Measurements from ENCODE around the gene KRT86.

KRT86 gene

DNA sequence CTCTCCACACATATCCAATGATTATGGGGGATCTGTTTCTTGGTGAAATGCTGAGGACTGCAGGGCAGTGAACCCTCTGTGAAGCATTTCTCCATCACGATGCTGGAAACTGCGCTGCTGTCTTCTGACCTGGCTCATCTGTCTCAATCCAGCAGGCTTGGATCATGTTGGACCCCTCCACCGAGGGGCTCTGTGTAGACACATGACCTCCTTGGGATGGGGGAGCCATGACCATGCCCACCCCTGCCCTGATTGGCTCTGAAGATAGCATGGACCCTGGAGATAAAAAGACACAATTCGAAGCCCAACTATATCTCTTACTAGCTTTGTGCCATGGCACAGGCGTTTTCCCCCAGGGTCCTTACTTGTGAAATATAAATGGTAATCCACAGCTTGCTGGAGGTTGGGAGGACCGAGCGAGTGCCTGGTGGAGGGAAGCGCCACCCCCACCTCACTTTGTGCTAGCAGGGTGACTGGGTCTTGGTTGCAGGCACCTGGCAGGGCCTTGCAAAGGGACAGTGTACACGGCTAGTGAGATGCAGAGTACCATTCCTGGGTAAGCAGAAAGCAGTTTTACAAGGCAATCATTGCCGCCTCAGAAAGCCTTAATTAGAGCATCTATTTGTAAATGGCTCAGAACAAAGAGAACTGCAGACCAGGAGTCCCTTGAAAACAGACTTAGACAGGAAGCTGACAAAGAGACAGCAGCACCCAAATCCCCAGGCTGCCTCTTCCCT, 49.1 kb downstream of the KRT86 start:
- H3K4me3 ChIP-seq (ENCODE audit: low read length): no peak overlapping the region
- DNase-seq (ENCODE audit: low read depth): no peak
- TF ChIP-seq, protein P1, sequence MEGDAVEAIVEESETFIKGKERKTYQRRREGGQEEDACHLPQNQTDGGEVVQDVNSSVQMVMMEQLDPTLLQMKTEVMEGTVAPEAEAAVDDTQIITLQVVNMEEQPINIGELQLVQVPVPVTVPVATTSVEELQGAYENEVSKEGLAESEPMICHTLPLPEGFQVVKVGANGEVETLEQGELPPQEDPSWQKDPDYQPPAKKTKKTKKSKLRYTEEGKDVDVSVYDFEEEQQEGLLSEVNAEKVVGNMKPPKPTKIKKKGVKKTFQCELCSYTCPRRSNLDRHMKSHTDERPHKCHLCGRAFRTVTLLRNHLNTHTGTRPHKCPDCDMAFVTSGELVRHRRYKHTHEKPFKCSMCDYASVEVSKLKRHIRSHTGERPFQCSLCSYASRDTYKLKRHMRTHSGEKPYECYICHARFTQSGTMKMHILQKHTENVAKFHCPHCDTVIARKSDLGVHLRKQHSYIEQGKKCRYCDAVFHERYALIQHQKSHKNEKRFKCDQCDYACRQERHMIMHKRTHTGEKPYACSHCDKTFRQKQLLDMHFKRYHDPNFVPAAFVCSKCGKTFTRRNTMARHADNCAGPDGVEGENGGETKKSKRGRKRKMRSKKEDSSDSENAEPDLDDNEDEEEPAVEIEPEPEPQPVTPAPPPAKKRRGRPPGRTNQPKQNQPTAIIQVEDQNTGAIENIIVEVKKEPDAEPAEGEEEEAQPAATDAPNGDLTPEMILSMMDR (conservative IDR thresholded peaks at IDR 0.05; ENCODE audit: low read length): no peak

DNA sequence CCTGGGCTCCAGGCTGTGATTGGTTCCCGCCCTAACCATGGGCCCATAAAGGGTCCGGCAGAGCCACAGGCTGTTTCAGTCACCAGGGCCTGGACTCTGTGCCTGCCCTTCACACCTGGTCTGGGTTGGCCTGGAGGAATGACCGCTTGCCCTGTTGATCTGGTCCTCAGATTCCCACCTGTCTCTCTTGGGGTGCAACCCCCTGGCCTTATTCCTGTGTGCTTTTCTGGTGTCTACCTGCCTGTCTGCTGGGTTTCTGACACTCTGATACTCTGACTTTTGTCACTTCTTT, 49.7 kb downstream of the KRT86 start:
- no peak for DNase-seq (ENCODE audit: low read depth)
- TF ChIP-seq, protein P1 (conservative IDR thresholded peaks at IDR 0.05; ENCODE audit: low read length): no peak
- no peak overlapping the region for H3K4me3 ChIP-seq (ENCODE audit: low read length)

DNA sequence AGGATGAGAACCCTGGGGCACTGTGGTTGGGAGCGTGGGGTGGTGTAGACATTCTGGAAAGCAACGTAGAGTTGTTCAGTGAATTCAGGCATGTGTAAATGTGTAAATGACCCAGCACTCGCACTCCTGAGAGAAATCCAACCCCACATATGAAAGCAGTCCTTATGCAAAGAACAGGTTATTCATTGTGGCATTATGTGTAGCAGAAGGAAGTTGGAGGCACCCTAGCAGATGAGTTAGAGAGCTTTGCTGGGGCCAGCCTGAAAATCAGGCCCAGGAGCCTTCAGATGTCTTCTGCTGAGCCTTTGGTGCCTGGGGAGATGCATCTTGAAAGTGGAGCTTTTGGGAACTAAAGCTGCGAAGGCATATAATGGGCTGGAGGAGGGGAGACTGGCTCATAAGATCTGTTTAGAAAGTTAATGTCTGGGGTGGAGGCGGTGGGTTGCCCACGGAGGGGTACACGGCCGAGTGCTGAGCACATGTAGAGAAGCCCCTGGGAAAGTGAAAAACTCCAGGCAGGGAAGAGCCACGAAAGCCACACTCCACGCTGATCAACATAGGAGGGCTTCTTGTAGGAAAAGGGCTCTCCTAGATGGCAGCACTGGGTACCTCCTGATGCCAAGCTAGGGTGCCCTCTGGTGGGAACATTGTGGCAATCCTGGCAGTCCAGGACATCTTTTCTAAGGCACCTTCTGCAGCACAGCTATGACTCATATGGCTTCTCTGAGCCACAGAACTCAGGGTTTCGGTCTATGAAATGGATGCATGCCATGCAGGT, 52.8 kb downstream of the KRT86 start:
- TF ChIP-seq, protein P1 (conservative IDR thresholded peaks at IDR 0.05; ENCODE audit: low read length): peak; percentile 99
- no peak overlapping the region for H3K4me3 ChIP-seq (ENCODE audit: low read length)
- peak; percentile 92 for DNase-seq (ENCODE audit: low read depth)

DNA sequence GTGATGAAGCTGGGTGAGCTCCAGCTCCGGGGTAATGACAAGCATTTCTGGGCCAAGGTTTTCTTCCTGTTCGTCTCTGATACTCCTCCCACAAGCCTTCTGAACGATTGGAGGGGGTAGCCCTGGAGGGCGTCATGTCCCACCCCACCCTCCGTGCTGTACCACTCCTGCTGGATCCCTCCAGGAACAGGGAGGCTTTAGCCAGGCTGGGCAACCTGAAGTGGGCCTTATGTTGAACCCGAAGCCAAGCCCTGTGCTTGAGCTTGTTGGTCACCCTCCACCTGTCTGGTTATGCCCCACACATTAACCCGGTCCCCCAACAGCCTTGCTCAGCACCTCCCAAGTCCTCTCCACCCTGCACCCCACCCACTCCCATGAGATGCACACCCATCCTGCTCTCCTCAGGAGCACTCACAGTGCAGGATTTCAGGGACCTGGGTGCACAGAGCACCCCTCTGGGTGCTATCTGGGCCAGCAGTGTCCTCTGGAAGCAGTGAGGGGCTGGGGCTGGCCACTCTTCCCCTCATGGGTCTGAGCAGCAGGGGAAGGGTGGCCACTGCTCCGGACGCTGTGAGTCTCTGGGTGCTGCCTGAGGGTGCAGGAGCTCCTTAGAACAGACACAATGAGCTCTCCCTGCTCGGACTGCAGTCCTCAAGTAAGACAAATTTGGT, 53.5 kb downstream of the KRT86 start:
- DNase-seq (ENCODE audit: low read depth): no peak
- H3K4me3 ChIP-seq (ENCODE audit: low read length): no peak overlapping the region
- TF ChIP-seq, protein P1 (conservative IDR thresholded peaks at IDR 0.05; ENCODE audit: low read length): no peak

DNA sequence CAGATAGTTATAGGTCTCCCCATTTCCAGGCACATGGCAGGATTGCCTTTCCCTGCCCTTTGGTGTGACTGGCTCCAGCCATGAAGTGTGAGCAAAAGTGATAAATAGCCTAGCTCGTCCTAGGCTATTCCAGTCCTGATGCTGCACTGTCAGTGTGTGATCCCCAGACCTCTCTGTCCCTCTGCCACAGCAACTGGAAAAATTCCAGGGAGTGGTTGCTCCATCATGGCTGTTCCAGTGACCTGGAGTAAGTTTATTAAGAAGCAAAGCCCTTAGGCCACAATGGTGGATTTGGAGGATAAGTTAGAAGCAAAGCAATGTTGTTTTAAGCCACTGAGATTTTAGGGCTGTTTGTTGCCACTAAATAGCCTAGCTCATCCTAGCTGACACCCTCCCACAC, 56.6 kb downstream of the KRT86 start:
- DNase-seq (ENCODE audit: low read depth): no peak
- TF ChIP-seq, protein P1 (conservative IDR thresholded peaks at IDR 0.05; ENCODE audit: low read length): no peak
- no peak overlapping the region for H3K4me3 ChIP-seq (ENCODE audit: low read length)

DNA sequence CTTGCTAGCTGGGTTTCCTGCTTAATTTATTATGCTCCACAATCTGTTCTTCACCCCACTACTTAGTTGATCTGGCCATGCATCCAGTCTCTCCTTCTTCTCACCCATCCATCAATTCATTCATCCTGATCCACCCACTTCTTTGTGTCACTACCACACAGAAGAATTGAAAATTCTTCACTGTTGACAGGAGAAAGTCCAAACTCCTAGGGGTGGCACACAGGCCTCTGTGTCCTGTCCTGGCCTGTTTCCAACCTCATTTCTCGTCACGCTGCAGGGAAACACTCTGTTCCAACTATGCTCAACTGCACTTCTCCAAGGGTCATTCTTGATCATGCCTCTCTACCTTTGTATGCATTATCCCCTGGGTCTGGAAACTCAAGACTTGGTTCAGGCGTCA, 57.4 kb downstream of the KRT86 start:
- no peak for DNase-seq (ENCODE audit: low read depth)
- TF ChIP-seq, protein P1 (conservative IDR thresholded peaks at IDR 0.05; ENCODE audit: low read length): no peak
- no peak overlapping the region for H3K4me3 ChIP-seq (ENCODE audit: low read length)

All from AG10803 (cell line).